ENCODE measurements around the gene C22orf15.

C22orf15 gene

GRCh38 chr22:23773483-23774113 is 10.8 kb downstream of the C22orf15 start:
- no peak for TF ChIP-seq CTCF (IDR thresholded peaks at IDR 0.05; ENCODE audit: insufficient read depth, low read depth, low read length, missing control alignments)
- no peak overlapping the region for H3K4me3 ChIP-seq (ENCODE audit: low read depth, low read length)

GRCh38 chr22:23774114-23774921 is 11.5 kb downstream of the C22orf15 start:
- no peak overlapping the region for H3K4me3 ChIP-seq (ENCODE audit: low read depth, low read length)
- DNase-seq (ENCODE audit: low read depth): no peak
- no peak for TF ChIP-seq CTCF (IDR thresholded peaks at IDR 0.05; ENCODE audit: insufficient read depth, low read depth, low read length, missing control alignments)

More at GRCh38 chr22:23773483-23774113, 10.8 kb downstream of the C22orf15 start:
- DNase-seq (ENCODE audit: low read depth): no peak

GRCh38 chr22:23774922-23775436 is 12.2 kb downstream of the C22orf15 start:
- TF ChIP-seq CTCF (IDR thresholded peaks at IDR 0.05; ENCODE audit: insufficient read depth, low read depth, low read length, missing control alignments): no peak
- H3K4me3 ChIP-seq (ENCODE audit: low read depth, low read length): no peak overlapping the region

GRCh38 chr22:23775779-23776375 is 13.1 kb downstream of the C22orf15 start:
- DNase-seq (ENCODE audit: low read depth): no peak
- no peak for TF ChIP-seq CTCF (IDR thresholded peaks at IDR 0.05; ENCODE audit: insufficient read depth, low read depth, low read length, missing control alignments)

More at GRCh38 chr22:23774922-23775436, 12.2 kb downstream of the C22orf15 start:
- DNase-seq (ENCODE audit: low read depth): no peak

GRCh38 chr22:23777776-23778576 is 15.2 kb downstream of the C22orf15 start:
- TF ChIP-seq CTCF (IDR thresholded peaks at IDR 0.05; ENCODE audit: insufficient read depth, low read depth, low read length, missing control alignments): no peak
- no peak for DNase-seq (ENCODE audit: low read depth)
- H3K4me3 ChIP-seq (ENCODE audit: low read depth, low read length): no peak overlapping the region

More at GRCh38 chr22:23775779-23776375, 13.1 kb downstream of the C22orf15 start:
- no peak overlapping the region for H3K4me3 ChIP-seq (ENCODE audit: low read depth, low read length)

GRCh38 chr22:23778577-23778900 is 15.7 kb downstream of the C22orf15 start:
- no peak for TF ChIP-seq CTCF (IDR thresholded peaks at IDR 0.05; ENCODE audit: insufficient read depth, low read depth, low read length, missing control alignments)
- H3K4me3 ChIP-seq (ENCODE audit: low read depth, low read length): no peak overlapping the region
- DNase-seq (ENCODE audit: low read depth): no peak
